Subcutaneous adipose tissue (tissue), 4 donors: ENCODE results near the gene ORC2. TPM values are rescaled to one million over a fixed set of nuclear protein-coding genes. Genes with fewer than 3 reads are reported as not detected.

Experiments
- CTCF ChIP-seq: fragments of 450-650 bp; IDR thresholded peaks from one replicate; pipeline ENCODE4 v1.5.1; 2016; ENCODE audit warnings: low read depth, mild to moderate bottlenecking, control low read depth, antibody characterized with exemption, moderate library complexity
- total RNA-seq, 4 donors: library from RNA; depleted of rRNA; stranded (reverse); fragments of >200 nt; gene quantifications; one replicate each; pipeline ENCODE4 v1.1.0, GENCODE V29; 2016

ORC2 gene
- 10 to 100 TPM; 22.0 to 35.1 (median 24.7) TPM for total RNA-seq

GRCh38 chr2:200963124-200963917, at the start of gene ORC2:
Gene ORC2, minus strand, starts transcription at chr2:200963660. Its CDS starts 5,537 bp downstream, at chr2:200958123.
- TF ChIP-seq CTCF = no peak

GRCh38 chr2:201008296-201008829, 44.9 kb upstream of the ORC2 start:
- TF ChIP-seq CTCF = no peak

- TF ChIP-seq CTCF = no peak
Observed at GRCh38 chr2:201007584-201007998, 44.1 kb upstream of the ORC2 start.

- TF ChIP-seq CTCF = no peak
Observed at GRCh38 chr2:201006704-201007103, 43.2 kb upstream of the ORC2 start.

- TF ChIP-seq CTCF = no peak
Observed at GRCh38 chr2:201004370-201004769, 40.9 kb upstream of the ORC2 start.

GRCh38 chr2:200993097-200993496, 29.6 kb upstream of the ORC2 start:
- no peak for TF ChIP-seq CTCF

- no peak for TF ChIP-seq CTCF
Observed at GRCh38 chr2:200987137-200987536, 23.7 kb upstream of the ORC2 start.
